Liver (tissue), 3 donors: ENCODE data around the gene LY6G5B.

ENCODE experiments used
- ATF3 ChIP-seq: IDR thresholded peaks from 2 replicates; pipeline ENCODE4 v1.6.1; 2016; ENCODE audit warnings: antibody characterized with exemption
- CTCF ChIP-seq: fragments of 150-350 bp; IDR thresholded peaks from 2 replicates; pipeline ENCODE4 v1.5.1; 2017; ENCODE audit warnings: improper control_type of control experiment, low read depth, low read length; ENCODE audit not compliant: missing input control
- FOXA1 ChIP-seq: IDR thresholded peaks from 2 replicates; pipeline ENCODE4 v1.6.1; 2016; ENCODE audit warnings: antibody characterized with exemption
- MAX ChIP-seq: IDR thresholded peaks from 2 replicates; pipeline ENCODE4 v1.6.1; 2016; ENCODE audit warnings: antibody characterized with exemption
- RXRA ChIP-seq, 2 donors: IDR thresholded peaks; 2 replicates each; pipeline ENCODE4 v1.6.1; 2017 to 2018; ENCODE audit warnings: antibody characterized with exemption in 2 of 2, mild to moderate bottlenecking in 1 of 2
- SP1 ChIP-seq: IDR thresholded peaks from 2 replicates; pipeline ENCODE4 v1.6.1; 2018; ENCODE audit warnings: antibody characterized with exemption, mild to moderate bottlenecking
- donor health status: healthy.
- donor health status: healthy.

- TF ChIP-seq CTCF = no peak
- TF ChIP-seq RXRA (IDR thresholded peaks at IDR 0.05) = peak in 1 of 2 donors; percentile 1
- no peak for TF ChIP-seq ATF3
- no peak for TF ChIP-seq FOXA1
- no peak for TF ChIP-seq MAX
- TF ChIP-seq SP1 = peak; percentile 46
Observed at GRCh38 chr6:31620586-31621319, 49.0 kb upstream of the LY6G5B start, which contains the start of gene PRRC2A.
